Measurements from ENCODE around the gene ZNF724.
"Not testable (repeated sequence)": the region's sequence is repeated elsewhere in the genome, so short reads cannot be mapped to it uniquely, and the experiment has no call there.

ZNF724 gene

DNA sequence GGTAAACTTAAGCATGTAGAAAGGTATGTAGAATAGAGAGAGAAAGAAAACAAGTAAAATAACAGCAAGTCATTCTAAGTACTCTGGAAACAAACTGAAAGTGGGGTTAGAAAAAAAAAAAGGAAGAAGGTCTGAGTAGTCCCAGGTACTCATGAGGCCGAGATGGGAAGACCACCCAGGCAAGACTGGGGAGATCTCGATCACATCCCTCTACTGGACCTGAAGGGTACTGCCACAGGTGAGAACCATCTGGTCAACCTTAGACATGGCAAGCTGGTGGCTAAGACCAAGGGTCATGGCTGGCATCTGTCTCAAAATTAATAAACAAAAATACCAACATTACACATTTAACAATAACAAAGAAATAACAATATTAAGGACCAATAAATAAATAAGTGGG lies 36.3 kb upstream of the ZNF724 start:
- H2AFZ ChIP-seq (ENCODE audit: low read depth, low read length, severe bottlenecking) = no peak overlapping the region
- no peak overlapping the region for H3K9ac ChIP-seq (ENCODE audit: low read length)
- H3K9me2 ChIP-seq (replicated peaks; ENCODE audit: insufficient read depth, low read length) = no peaks in the 10 kb centered on the region
- H3K4me3 ChIP-seq (ENCODE audit: insufficient read depth, low read length, poor library complexity, severe bottlenecking) = no peak overlapping the region
- H3K9me3 ChIP-seq (ENCODE audit: insufficient read depth, low read length) = peaks cover 9% of the 10 kb centered on the region; the same call in 1 of the 2 replicates
- no peaks in the 10 kb centered on the region for H3K36me3 ChIP-seq (ENCODE audit: low read length)
- TF ChIP-seq EZH2phosphoT487 (conservative IDR thresholded peaks at IDR 0.05; ENCODE audit: low read length) = no peak
- TF ChIP-seq, protein P1, sequence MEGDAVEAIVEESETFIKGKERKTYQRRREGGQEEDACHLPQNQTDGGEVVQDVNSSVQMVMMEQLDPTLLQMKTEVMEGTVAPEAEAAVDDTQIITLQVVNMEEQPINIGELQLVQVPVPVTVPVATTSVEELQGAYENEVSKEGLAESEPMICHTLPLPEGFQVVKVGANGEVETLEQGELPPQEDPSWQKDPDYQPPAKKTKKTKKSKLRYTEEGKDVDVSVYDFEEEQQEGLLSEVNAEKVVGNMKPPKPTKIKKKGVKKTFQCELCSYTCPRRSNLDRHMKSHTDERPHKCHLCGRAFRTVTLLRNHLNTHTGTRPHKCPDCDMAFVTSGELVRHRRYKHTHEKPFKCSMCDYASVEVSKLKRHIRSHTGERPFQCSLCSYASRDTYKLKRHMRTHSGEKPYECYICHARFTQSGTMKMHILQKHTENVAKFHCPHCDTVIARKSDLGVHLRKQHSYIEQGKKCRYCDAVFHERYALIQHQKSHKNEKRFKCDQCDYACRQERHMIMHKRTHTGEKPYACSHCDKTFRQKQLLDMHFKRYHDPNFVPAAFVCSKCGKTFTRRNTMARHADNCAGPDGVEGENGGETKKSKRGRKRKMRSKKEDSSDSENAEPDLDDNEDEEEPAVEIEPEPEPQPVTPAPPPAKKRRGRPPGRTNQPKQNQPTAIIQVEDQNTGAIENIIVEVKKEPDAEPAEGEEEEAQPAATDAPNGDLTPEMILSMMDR (IDR thresholded peaks at IDR 0.05; ENCODE audit: insufficient read depth, low read length, poor library complexity, severe bottlenecking) = no peak
- H3K4me2 ChIP-seq (ENCODE audit: low read depth, low read length, poor library complexity, severe bottlenecking) = no peak overlapping the region
- H3K27me3 ChIP-seq (ENCODE audit: low read length) = no peaks in the 10 kb centered on the region
- H3F3A ChIP-seq (ENCODE audit: insufficient read depth) = peaks cover 10% of the 10 kb centered on the region; the same call in 1 of the 2 replicates
- H4K20me1 ChIP-seq (ENCODE audit: low read depth, low read length) = no peaks in the 10 kb centered on the region
- H3K79me2 ChIP-seq (ENCODE audit: insufficient read depth, low read length) = no peaks in the 10 kb centered on the region
- H3K27ac ChIP-seq (ENCODE audit: low read depth, low read length) = no peak overlapping the region

DNA sequence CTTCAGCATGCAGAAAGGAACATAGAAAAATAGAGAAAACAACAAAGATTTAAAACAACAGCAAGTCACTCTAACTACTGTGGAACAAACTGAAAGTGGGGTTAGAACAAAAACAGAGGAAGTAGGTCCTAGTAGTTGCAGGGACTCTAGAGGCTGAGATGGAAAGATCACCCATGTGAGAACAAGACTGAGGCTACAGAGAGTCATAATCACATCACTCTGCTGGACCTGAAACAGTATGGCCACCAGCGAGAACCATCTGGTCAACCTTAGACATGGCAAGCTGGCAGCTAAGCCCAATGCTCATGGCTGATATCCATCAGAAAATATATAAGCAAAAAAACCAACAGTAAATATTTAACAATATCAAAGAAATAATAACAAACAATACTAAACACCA lies 35.8 kb upstream of the ZNF724 start:
- no peaks in the 10 kb centered on the region for H3K79me2 ChIP-seq (ENCODE audit: insufficient read depth, low read length)
- no peaks in the 10 kb centered on the region for H3K36me3 ChIP-seq (ENCODE audit: low read length)
- H3K9me3 ChIP-seq (ENCODE audit: insufficient read depth, low read length) = peaks cover 9% of the 10 kb centered on the region; the same call in 1 of the 2 replicates
- no peak overlapping the region for H2AFZ ChIP-seq (ENCODE audit: low read depth, low read length, severe bottlenecking)
- TF ChIP-seq EZH2phosphoT487 (conservative IDR thresholded peaks at IDR 0.05; ENCODE audit: low read length) = no peak
- TF ChIP-seq, protein P1 (IDR thresholded peaks at IDR 0.05; ENCODE audit: insufficient read depth, low read length, poor library complexity, severe bottlenecking) = no peak
- no peaks in the 10 kb centered on the region for H3K27me3 ChIP-seq (ENCODE audit: low read length)
- no peak overlapping the region for H3K9ac ChIP-seq (ENCODE audit: low read length)
- H3K4me2 ChIP-seq (ENCODE audit: low read depth, low read length, poor library complexity, severe bottlenecking) = no peak overlapping the region
- H3K27ac ChIP-seq (ENCODE audit: low read depth, low read length) = no peak overlapping the region
- no peak overlapping the region for H3K4me3 ChIP-seq (ENCODE audit: insufficient read depth, low read length, poor library complexity, severe bottlenecking)
- peaks cover 10% of the 10 kb centered on the region; the same call in 1 of the 2 replicates for H3F3A ChIP-seq (ENCODE audit: insufficient read depth)
- H4K20me1 ChIP-seq (ENCODE audit: low read depth, low read length) = no peaks in the 10 kb centered on the region
- H3K9me2 ChIP-seq (replicated peaks; ENCODE audit: insufficient read depth, low read length) = no peaks in the 10 kb centered on the region

DNA sequence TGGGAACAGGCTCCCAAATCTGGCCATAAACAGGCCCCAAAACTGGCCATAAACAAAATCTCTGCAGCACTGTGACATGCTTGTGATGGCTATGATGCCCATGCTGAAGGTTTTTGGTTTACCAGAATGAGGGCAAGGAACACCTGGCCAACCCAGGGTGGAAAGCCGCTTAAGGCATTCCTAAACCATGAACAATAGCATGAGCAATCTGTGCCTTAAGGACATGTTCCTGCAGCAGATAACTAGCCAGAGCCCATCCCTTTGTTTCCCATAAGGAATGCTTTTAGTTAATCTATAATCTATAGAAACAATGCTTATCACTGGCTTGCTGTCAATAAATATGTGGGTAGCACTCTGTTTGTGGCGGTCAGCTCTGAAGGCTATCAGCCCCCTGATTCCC lies 35.1 kb upstream of the ZNF724 start:
- not testable (repeated sequence) for H3K4me3 ChIP-seq (ENCODE audit: insufficient read depth, low read length, poor library complexity, severe bottlenecking); H4K20me1 ChIP-seq (ENCODE audit: low read depth, low read length); H3F3A ChIP-seq (ENCODE audit: insufficient read depth); H3K27ac ChIP-seq (ENCODE audit: low read depth, low read length); H2AFZ ChIP-seq (ENCODE audit: low read depth, low read length, severe bottlenecking); H3K9ac ChIP-seq (ENCODE audit: low read length); H3K4me2 ChIP-seq (ENCODE audit: low read depth, low read length, poor library complexity, severe bottlenecking); H3K9me2 ChIP-seq (replicated peaks; ENCODE audit: insufficient read depth, low read length); H3K36me3 ChIP-seq (ENCODE audit: low read length); H3K9me3 ChIP-seq (ENCODE audit: insufficient read depth, low read length); H3K27me3 ChIP-seq (ENCODE audit: low read length); H3K79me2 ChIP-seq (ENCODE audit: insufficient read depth, low read length)

DNA sequence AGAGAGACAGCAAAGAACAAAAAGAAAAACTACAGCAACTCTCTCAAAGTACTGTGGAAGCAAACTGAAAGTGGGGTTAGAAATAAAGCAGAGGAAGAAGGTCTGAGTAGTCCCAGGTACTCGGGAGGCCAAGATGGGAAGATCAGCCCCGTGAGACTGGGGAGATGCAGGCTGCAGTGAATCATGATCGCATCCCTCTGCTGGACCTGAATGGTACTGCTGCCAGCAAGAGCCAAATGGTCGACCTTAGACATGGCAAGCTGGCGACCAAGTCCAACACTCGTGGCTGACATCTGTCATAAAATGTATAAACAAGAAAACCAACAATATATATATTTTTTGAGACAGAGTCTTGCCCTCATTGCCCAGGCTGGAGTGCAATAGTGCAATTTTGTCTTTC lies 33.7 kb upstream of the ZNF724 start:
- Histone ChIP-seq H3K9me2 (replicated peaks; ENCODE audit: insufficient read depth, low read length) (no peaks in the 10 kb centered on the region), H2AFZ (ENCODE audit: low read depth, low read length, severe bottlenecking) (peak overlapping the region; percentile 15), H3K27me3 (ENCODE audit: low read length) (no peaks in the 10 kb centered on the region), H3K36me3 (ENCODE audit: low read length) (no peaks in the 10 kb centered on the region), H3K4me2 (ENCODE audit: low read depth, low read length, poor library complexity, severe bottlenecking) (peak overlapping the region; percentile 60), H3F3A (ENCODE audit: insufficient read depth) (peaks cover 10% of the 10 kb centered on the region; the same call in 1 of the 2 replicates), H3K27ac (ENCODE audit: low read depth, low read length) (peak overlapping the region; percentile 84), H3K9ac (ENCODE audit: low read length) (no peak overlapping the region), H3K9me3 (ENCODE audit: insufficient read depth, low read length) (peaks cover 8% of the 10 kb centered on the region; the same call in 1 of the 2 replicates), H3K4me3 (ENCODE audit: insufficient read depth, low read length, poor library complexity, severe bottlenecking) (no peak overlapping the region), H4K20me1 (ENCODE audit: low read depth, low read length) (no peaks in the 10 kb centered on the region), H3K79me2 (ENCODE audit: insufficient read depth, low read length) (no peaks in the 10 kb centered on the region)
- TF ChIP-seq EZH2phosphoT487 (conservative IDR thresholded peaks at IDR 0.05; ENCODE audit: low read length) = no peak
- TF ChIP-seq, protein P1 (IDR thresholded peaks at IDR 0.05; ENCODE audit: insufficient read depth, low read length, poor library complexity, severe bottlenecking) = peak; percentile 32
